Calu3 (cell line): Measurements from ENCODE around the gene MRO. TPM values are rescaled to one million over a fixed set of nuclear protein-coding genes. Genes with fewer than 3 reads are reported as not detected.

Experiments
- BruUV-seq: library from RNA; stranded (reverse); fragments of 400-500 nt; replicated peaks from 2 replicates; lab custom pipeline; 2021; lab: Mats Ljungman, UMichigan
- CTCF ChIA-PET: fragments of 300-600 bp; sonication (Branson Sonifier 250); formaldehyde crosslinking; loops from one replicate; lab custom pipeline; 2022; ENCODE audit warnings: antibody characterized with exemption; lab: Charles Lee
- DNase-seq: peaks from one replicate; pipeline ENCODE4 v3.0.0; 2022
- H3K27ac Mint-ChIP-seq: one replicate; pipeline ENCODE4 v1.8.0; 2022; ENCODE audit warnings: mixed read lengths; ENCODE audit not compliant: unreplicated experiment
- H3K27me3 Mint-ChIP-seq: one replicate; pipeline ENCODE4 v1.8.0; 2022; ENCODE audit warnings: mixed read lengths; ENCODE audit not compliant: unreplicated experiment
- H3K36me3 Mint-ChIP-seq: one replicate; pipeline ENCODE4 v1.8.0; 2022; ENCODE audit warnings: mild to moderate bottlenecking, moderate library complexity, mixed read lengths; ENCODE audit not compliant: insufficient read depth, unreplicated experiment
- H3K4me1 Mint-ChIP-seq: one replicate; pipeline ENCODE4 v1.8.0; 2022; ENCODE audit warnings: mild to moderate bottlenecking, low read depth, mixed read lengths; ENCODE audit not compliant: unreplicated experiment
- H3K4me3 Mint-ChIP-seq: one replicate; pipeline ENCODE4 v1.8.0; 2022; ENCODE audit warnings: mild to moderate bottlenecking, low read depth, moderate library complexity, mixed read lengths; ENCODE audit not compliant: unreplicated experiment
- H3K9me3 Mint-ChIP-seq: one replicate; pipeline ENCODE4 v1.8.0; 2022; ENCODE audit warnings: low read depth, mixed read lengths; ENCODE audit not compliant: unreplicated experiment
- intact Hi-C: fragments of 100-400 bp; cut with micrococcal nuclease; formaldehyde crosslinking; loops from one replicate; pipeline ENCODE4 v1.10.0; 2022; ENCODE audit not compliant: unreplicated experiment
- total RNA-seq: library from RNA; stranded (reverse); gene quantifications from 2 replicates; pipeline ENCODE4 v1.2.3, GENCODE V29; 2022
- TF ChIP-seq, protein P1 (sequence below): fragments of 200-600 bp; IDR thresholded peaks from one replicate; pipeline ENCODE4 v1.8.0; 2022; ENCODE audit warnings: antibody characterized with exemption; ENCODE audit not compliant: unreplicated experiment

MRO gene
- total RNA-seq, 1 experiment from 2014 or later: not detected

DNA sequence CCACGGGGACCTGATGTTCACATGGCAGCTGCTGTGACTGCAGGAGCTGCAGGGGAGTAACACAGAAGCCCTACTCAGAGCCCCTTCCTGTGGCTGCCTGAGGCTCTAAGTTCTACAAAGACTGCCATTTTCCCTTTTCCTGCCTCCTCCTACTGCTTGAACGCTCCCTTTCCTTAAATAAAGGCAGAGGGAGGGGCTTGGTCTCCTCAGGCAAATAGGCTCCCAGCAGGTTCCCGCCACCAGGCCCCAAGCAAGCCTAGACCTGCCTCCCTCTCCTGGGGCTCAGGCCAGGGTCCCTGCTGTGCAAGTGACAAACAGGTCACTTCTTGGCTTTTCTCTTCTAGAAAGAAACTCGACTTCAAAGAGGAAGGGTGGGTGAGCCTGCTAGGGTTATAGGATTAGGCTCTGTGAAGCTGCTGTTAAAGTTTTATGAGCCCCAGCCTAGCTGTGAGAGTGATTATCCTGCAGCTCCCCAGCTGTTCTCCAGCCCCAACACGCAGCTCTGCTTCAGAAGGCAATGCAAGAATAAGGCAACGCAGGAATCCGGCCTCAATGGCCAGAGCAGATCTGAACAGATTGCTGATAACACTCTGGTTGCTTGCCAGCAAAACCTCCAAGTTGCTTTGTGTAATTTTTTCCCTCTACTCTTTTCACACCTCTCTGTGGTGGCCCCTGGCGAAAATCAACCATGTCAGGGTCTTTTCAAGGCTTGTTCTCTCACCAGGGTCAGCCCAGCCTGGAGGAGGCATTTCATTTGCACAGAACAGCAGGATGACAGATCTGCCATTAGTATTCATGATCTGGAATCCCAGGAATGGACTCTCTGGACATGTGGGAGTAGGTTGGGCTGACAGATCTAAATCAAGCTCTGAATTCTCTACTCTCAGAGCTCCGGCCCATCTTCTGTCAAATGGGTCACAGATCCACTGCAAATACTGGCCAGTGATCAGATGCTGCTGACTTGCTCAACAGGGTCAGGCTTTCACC is 71.3 kb downstream of the MRO start:
- Mint-ChIP-seq H3K9me3 (no peaks in the 10 kb centered on the region), H3K4me1 (no peaks in the 10 kb centered on the region), H3K4me3 (no peak overlapping the region), H3K27me3 (peaks cover 98% of the 10 kb centered on the region), H3K27ac (no peak overlapping the region), H3K36me3 (no peaks in the 10 kb centered on the region)
- intact Hi-C loops: no loop called here
- no TSS peak for BruUV-seq
- TF ChIP-seq, protein P1, sequence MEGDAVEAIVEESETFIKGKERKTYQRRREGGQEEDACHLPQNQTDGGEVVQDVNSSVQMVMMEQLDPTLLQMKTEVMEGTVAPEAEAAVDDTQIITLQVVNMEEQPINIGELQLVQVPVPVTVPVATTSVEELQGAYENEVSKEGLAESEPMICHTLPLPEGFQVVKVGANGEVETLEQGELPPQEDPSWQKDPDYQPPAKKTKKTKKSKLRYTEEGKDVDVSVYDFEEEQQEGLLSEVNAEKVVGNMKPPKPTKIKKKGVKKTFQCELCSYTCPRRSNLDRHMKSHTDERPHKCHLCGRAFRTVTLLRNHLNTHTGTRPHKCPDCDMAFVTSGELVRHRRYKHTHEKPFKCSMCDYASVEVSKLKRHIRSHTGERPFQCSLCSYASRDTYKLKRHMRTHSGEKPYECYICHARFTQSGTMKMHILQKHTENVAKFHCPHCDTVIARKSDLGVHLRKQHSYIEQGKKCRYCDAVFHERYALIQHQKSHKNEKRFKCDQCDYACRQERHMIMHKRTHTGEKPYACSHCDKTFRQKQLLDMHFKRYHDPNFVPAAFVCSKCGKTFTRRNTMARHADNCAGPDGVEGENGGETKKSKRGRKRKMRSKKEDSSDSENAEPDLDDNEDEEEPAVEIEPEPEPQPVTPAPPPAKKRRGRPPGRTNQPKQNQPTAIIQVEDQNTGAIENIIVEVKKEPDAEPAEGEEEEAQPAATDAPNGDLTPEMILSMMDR: no peak
- CTCF ChIA-PET: no interaction called here
- DNase-seq: no peak

DNA sequence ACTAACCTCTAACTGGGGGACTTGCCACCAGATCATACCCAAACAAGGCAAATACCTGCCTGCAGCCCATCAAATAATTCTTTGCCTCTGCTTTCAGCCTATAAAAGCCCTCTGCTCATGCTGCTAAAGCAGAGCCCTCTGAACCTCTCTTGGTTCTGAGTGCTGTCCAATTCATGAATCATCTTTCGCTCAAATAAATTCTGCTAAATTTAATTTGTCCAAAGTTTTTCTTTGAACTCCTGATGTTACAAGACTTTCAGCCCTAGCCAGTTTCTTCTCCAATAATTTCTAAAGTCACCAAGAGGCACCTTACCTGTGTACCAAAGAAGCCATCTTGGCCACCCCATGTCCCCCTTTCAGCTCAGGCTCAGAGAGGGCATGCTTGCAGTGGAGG is 72.0 kb downstream of the MRO start:
- Mint-ChIP-seq H3K36me3 (no peaks in the 10 kb centered on the region), H3K4me3 (no peak overlapping the region), H3K27me3 (peaks cover 100% of the 10 kb centered on the region), H3K27ac (no peak overlapping the region), H3K9me3 (no peaks in the 10 kb centered on the region), H3K4me1 (no peaks in the 10 kb centered on the region)
- TF ChIP-seq, protein P1: no peak
- BruUV-seq: no TSS peak
- CTCF ChIA-PET: no interaction called here
- DNase-seq: no peak
- intact Hi-C loops: no loop called here

DNA sequence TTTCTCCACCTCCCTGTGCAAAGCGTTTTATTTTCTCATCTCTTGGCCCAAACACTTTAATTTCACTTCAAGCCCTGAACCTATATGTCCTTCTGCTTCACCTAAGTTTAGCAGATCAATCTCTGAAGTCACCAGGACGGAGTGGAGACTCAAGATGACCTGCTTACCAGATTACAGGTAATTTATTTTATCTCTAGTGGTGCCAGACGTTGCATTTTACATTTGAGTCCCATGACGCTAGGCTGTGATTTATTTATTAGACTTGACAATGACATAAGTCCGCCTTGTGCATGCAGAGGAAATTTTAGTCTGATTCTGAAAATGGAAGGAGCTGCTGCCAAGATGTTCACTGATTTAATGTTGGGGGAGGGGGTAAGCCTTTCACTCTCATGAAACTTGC is 73.9 kb downstream of the MRO start:
- DNase-seq: no peak
- no TSS peak for BruUV-seq
- no peak overlapping the region for H3K4me3 Mint-ChIP-seq
- H3K9me3 Mint-ChIP-seq: no peaks in the 10 kb centered on the region
- H3K27me3 Mint-ChIP-seq: peaks cover 100% of the 10 kb centered on the region
- no peak overlapping the region for H3K27ac Mint-ChIP-seq
- H3K4me1 Mint-ChIP-seq: no peaks in the 10 kb centered on the region
- no peaks in the 10 kb centered on the region for H3K36me3 Mint-ChIP-seq
- intact Hi-C loops: no loop called here
- TF ChIP-seq, protein P1: no peak
- CTCF ChIA-PET: no interaction called here

Other genes with a start within 250 kb of the MRO start
- gene ME2, start 59.1 kb upstream of the MRO start, total RNA-seq: 45.6 and 46.1 TPM in 2 replicates
- gene ELAC1, start 148.0 kb upstream of the MRO start, total RNA-seq: 11.6 and 12.4 TPM in 2 replicates
- 78.6 and 96.7 TPM in 2 replicates for gene SMAD4, start 210.2 kb upstream of the MRO start, total RNA-seq